ENCODE measurements around the gene CNMD. TPM values are rescaled to one million over a fixed set of nuclear protein-coding genes. Genes with fewer than 3 reads are reported as not detected.

Gene CNMD
- total RNA-seq, 1 donor from 2014 or later: not detected

GRCh38 chr13:52784591-52785340 lies 45.1 kb upstream of the CNMD start:
- no peaks in the 10 kb centered on the region for H3K36me3 ChIP-seq (ENCODE audit: control insufficient read depth, insufficient read depth, low read length)
- TF ChIP-seq, protein P1, sequence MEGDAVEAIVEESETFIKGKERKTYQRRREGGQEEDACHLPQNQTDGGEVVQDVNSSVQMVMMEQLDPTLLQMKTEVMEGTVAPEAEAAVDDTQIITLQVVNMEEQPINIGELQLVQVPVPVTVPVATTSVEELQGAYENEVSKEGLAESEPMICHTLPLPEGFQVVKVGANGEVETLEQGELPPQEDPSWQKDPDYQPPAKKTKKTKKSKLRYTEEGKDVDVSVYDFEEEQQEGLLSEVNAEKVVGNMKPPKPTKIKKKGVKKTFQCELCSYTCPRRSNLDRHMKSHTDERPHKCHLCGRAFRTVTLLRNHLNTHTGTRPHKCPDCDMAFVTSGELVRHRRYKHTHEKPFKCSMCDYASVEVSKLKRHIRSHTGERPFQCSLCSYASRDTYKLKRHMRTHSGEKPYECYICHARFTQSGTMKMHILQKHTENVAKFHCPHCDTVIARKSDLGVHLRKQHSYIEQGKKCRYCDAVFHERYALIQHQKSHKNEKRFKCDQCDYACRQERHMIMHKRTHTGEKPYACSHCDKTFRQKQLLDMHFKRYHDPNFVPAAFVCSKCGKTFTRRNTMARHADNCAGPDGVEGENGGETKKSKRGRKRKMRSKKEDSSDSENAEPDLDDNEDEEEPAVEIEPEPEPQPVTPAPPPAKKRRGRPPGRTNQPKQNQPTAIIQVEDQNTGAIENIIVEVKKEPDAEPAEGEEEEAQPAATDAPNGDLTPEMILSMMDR (IDR thresholded peaks at IDR 0.05; ENCODE audit: insufficient read depth, low read length, severe bottlenecking): no peak
- no peak overlapping the region for H3K4me3 ChIP-seq (ENCODE audit: low read depth, low read length)
- H3K27me3 ChIP-seq (ENCODE audit: control insufficient read depth, insufficient read depth, low read length): no peaks in the 10 kb centered on the region
- FAIRE-seq (no peak), DNase-seq (ENCODE audit: low read depth) (no peak)

DNA sequence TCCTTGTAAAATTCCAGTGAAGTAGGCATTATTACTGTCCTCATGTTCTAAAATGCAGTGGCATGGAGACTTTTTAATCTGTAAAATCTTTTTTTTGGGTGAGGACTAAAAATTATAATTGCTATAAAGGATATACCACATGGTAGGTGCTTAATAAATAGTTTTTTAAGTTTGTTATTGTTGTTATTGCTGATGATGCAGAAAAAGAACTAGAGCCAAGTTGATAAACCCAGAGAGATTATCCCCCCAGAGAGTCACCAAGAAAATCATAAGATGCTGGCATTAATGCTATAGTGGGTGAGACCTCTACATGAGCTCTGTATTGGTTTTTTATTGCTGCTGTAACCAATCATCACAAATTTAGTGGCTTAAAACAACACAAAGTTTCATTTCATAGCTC lies 44.3 kb upstream of the CNMD start:
- DNase-seq (ENCODE audit: low read depth) (no peak), FAIRE-seq (no peak)
- H3K36me3 ChIP-seq (ENCODE audit: control insufficient read depth, insufficient read depth, low read length): no peaks in the 10 kb centered on the region
- TF ChIP-seq, protein P1 (IDR thresholded peaks at IDR 0.05; ENCODE audit: insufficient read depth, low read length, severe bottlenecking): no peak
- no peak overlapping the region for H3K4me3 ChIP-seq (ENCODE audit: low read depth, low read length)
- H3K27me3 ChIP-seq (ENCODE audit: control insufficient read depth, insufficient read depth, low read length): peaks cover 2% of the 10 kb centered on the region

DNA sequence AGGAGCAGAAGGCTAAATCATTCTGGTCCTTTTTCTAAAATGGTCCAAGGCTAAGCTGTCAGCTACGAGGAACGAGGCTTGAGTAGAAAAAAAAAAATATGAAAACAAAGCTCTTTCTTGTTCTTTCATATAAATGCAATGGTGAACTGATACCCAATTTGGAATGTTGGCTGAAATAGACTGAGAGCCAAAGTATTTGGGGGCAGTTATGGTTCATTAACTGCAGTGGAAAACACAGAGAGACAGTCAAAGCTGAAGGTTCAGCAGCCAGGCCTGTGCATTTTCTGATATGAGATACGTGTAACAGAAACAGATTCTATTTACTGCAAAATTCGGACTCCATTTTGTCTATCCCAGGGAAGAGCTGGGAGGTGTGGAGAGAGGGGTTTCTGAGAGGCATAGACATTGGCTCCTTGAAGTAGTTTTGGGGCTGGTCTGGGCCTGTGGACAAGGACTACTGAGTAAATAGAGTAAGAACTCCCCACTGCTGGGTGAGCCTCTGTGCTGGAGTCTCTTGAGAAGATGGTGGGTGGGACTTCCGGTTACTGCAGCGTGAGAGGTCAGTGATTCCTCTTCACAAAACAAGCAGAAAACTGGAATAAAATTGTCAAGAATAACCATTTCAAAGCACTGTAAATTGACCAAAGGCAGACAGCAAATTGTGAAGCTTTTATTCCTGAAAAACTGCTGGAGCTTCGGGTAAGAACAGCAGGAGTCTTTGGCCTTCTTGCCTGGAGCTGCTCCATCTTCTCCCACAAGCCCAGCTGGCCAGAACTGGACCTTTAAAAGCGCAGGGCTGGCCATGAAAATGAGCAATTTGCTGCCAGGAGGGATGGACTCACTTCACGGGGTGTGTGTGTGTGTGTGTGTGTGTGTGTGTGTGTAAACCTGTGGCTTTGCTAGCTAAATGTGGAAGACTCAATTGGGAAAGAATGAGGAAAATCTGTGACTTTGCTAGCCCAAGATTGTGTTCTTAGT lies 43.1 kb upstream of the CNMD start:
- TF ChIP-seq, protein P1 (IDR thresholded peaks at IDR 0.05; ENCODE audit: insufficient read depth, low read length, severe bottlenecking): no peak
- no peak for DNase-seq (ENCODE audit: low read depth)
- Histone ChIP-seq H3K4me3 (ENCODE audit: low read depth, low read length) (no peak overlapping the region), H3K36me3 (ENCODE audit: control insufficient read depth, insufficient read depth, low read length) (no peaks in the 10 kb centered on the region), H3K27me3 (ENCODE audit: control insufficient read depth, insufficient read depth, low read length) (peaks cover 2% of the 10 kb centered on the region)
- FAIRE-seq: no peak

GRCh38 chr13:52780611-52781010 lies 41.0 kb upstream of the CNMD start:
- FAIRE-seq: no peak

DNA sequence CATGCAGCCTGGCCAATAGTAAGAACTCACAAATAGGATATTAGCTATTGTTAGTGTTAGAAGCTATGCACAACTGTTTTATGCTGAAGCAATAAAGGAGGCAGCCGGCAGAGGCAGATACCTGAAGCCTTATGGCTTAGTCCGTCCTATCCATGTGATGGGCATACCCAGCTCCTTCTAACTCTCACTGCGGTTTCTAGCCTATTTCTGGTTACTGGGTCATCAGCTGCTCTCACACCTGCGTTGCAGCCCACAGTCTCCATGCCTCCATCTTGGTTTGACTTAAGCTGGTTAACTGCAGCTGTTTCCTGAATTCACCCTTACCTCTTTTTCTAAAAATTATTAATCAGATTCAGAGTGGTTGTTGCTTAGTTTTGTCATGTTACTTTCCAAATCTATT lies 40.5 kb upstream of the CNMD start:
- TF ChIP-seq, protein P1 (IDR thresholded peaks at IDR 0.05; ENCODE audit: insufficient read depth, low read length, severe bottlenecking): no peak
- DNase-seq (ENCODE audit: low read depth): no peak
- Histone ChIP-seq H3K27me3 (ENCODE audit: control insufficient read depth, insufficient read depth, low read length) (peaks cover 2% of the 10 kb centered on the region), H3K4me3 (ENCODE audit: low read depth, low read length) (no peak overlapping the region), H3K36me3 (ENCODE audit: control insufficient read depth, insufficient read depth, low read length) (no peaks in the 10 kb centered on the region)
- FAIRE-seq: no peak

More at GRCh38 chr13:52780611-52781010, 41.0 kb upstream of the CNMD start:
- TF ChIP-seq, protein P1 (IDR thresholded peaks at IDR 0.05; ENCODE audit: insufficient read depth, low read length, severe bottlenecking): no peak
- DNase-seq (ENCODE audit: low read depth): no peak
- Histone ChIP-seq H3K4me3 (ENCODE audit: low read depth, low read length) (no peak overlapping the region), H3K27me3 (ENCODE audit: control insufficient read depth, insufficient read depth, low read length) (peaks cover 2% of the 10 kb centered on the region), H3K36me3 (ENCODE audit: control insufficient read depth, insufficient read depth, low read length) (no peaks in the 10 kb centered on the region)
